NT2/D1 (cell line): Measurements from ENCODE around the gene AXL.

ENCODE experiments used
- DNase-seq: peaks from one replicate; pipeline ENCODE4 v3.0.0-alpha.2; 2011; ENCODE audit warnings: low read depth, low spot score
- H3K27me3 ChIP-seq: 2 replicates; pipeline ENCODE4 v1.6.0; 2011; ENCODE audit warnings: mild to moderate bottlenecking; ENCODE audit not compliant: insufficient read length, insufficient read depth
- H3K36me3 ChIP-seq: 2 replicates; pipeline ENCODE4 v1.6.1; 2011; ENCODE audit warnings: mild to moderate bottlenecking, low read length, mixed read lengths; ENCODE audit not compliant: insufficient read depth, insufficient read length
- H3K4me1 ChIP-seq: 2 replicates; pipeline ENCODE4 v1.5.1; 2011; ENCODE audit not compliant: insufficient read depth, insufficient read length
- H3K4me3 ChIP-seq: 2 replicates; pipeline ENCODE4 v1.5.1; 2011; ENCODE audit warnings: low read depth; ENCODE audit not compliant: insufficient read length
- H3K9ac ChIP-seq: 2 replicates; pipeline ENCODE4 v1.6.0; 2011; ENCODE audit warnings: low read depth; ENCODE audit not compliant: insufficient read length
- H3K9me3 ChIP-seq: 2 replicates; pipeline ENCODE4 v1.5.1; 2011; ENCODE audit warnings: mild to moderate bottlenecking, low read length; ENCODE audit not compliant: insufficient read depth
- SUZ12 ChIP-seq: IDR thresholded peaks from 2 replicates; pipeline ENCODE4 v1.6.1; 2011; ENCODE audit not compliant: insufficient read length, insufficient read depth; ENCODE audit errors: extremely low read depth
- YY1 ChIP-seq: IDR thresholded peaks from 2 replicates; pipeline ENCODE4 v1.6.1; 2011; ENCODE audit not compliant: insufficient read length, insufficient read depth
- ZNF274 ChIP-seq: IDR thresholded peaks from 2 replicates; pipeline ENCODE4 v1.6.1; 2011; ENCODE audit warnings: mild to moderate bottlenecking, low read depth, low read length

Gene AXL

DNA sequence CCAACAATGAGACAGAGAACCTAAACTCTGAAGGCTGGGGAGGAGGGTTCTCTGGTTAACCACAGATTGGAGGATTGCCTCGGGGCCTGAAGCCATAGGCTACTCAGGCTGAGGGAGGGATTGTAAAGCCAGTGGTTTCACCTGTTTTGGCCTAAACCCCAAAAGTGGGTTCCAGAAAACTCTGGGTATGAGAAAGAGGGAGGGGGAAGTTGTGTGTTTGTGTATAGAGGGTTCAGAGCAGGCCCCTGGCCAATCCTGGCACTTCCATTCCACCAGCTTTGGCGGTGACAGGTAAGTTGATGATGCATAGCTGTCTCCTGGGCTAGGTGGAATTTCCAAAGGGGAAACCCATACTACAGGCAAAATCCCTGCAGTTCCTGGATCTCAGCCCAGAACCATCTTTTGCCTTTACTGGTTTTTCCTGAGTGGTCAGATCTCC is 77.4 kb downstream of the AXL start:
- no peak overlapping the region for H3K9ac ChIP-seq

DNA sequence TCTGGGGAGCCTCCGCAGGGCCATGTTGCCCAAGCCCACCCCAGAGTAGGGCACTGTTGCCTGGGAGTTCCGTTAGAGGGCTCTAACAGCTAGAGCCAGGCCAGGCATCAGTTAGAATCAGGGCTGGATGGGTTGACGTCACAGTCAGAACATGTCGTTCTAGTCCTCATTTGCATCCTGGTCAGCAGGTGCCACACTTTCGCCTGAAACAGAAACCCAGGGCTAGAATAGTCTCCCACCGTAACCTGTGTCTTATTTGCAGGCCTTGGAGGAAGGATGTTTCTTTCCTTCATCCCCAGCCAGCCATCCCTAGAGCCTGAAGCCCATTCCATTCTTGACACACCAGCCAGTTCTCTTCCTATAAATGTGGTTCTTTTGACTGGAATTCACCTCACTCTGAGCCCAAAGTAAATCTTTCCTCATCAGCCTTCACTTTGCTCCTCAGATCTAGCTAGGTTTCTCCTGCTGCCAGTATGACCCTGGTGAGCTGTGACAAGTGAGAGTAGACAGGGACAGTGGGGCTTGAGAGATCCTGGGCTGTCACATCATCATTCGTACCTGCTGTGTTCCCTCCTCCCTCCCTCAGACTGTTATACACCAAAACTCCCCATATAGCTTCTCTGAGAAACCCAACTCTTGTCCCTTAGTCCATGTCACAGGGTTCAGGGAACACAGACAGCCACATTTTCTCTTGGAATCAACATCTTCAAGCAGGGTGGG is 78.8 kb downstream of the AXL start:
- H3K27me3 ChIP-seq: no peaks in the 10 kb centered on the region
- H3K9me3 ChIP-seq: no peaks in the 10 kb centered on the region
- no peak for DNase-seq
- TF ChIP-seq ZNF274 (no peak), YY1 (no peak), SUZ12 (no peak)
- no peak overlapping the region for H3K4me3 ChIP-seq
- no peak overlapping the region for H3K9ac ChIP-seq
- peaks cover 98% of the 10 kb centered on the region for H3K36me3 ChIP-seq
- H3K4me1 ChIP-seq: no peaks in the 10 kb centered on the region

More for the DNA sequence above, 77.4 kb downstream of the AXL start:
- H3K9me3 ChIP-seq: no peaks in the 10 kb centered on the region
- no peak for DNase-seq
- no peak for TF ChIP-seq SUZ12
- no peak for TF ChIP-seq YY1
- no peak for TF ChIP-seq ZNF274
- H3K36me3 ChIP-seq: peaks cover 100% of the 10 kb centered on the region
- no peaks in the 10 kb centered on the region for H3K27me3 ChIP-seq
- no peaks in the 10 kb centered on the region for H3K4me1 ChIP-seq
- H3K4me3 ChIP-seq: no peak overlapping the region

DNA sequence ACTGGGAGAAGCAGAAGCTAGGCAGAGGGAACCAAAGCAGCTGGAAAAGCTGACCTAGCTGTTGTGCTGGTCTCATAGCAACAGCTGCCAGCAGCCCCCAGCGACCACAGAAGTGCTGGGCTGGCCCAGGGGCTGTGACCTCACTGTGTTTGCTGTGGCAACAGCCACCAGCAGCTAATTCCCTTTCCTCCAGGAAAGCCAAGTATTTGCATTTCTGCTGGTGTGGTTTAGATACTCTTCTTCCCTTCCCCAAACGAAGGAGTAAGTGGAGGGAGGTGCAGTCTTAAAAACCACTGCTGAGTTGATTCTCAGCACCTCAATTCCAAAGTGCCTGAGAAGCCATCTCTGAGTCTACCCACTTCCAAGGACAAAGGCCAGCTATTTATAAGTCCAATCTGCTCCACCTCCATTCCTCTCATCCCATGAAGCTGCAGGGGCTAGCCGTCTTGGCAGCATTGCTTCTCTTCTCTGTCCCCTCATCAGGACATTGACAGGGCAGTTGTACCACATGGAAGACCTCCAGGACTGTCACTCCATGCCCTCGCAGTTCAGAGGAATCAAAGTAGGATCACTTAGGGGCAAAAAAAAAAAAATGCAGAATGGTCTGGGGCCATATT is 79.4 kb downstream of the AXL start:
- Histone ChIP-seq H3K9me3 (no peaks in the 10 kb centered on the region), H3K9ac (no peak overlapping the region), H3K4me1 (no peaks in the 10 kb centered on the region), H3K27me3 (no peaks in the 10 kb centered on the region), H3K36me3 (peaks cover 97% of the 10 kb centered on the region), H3K4me3 (no peak overlapping the region)
- DNase-seq: peak; percentile 33
- TF ChIP-seq ZNF274 (no peak), YY1 (no peak), SUZ12 (no peak)

DNA sequence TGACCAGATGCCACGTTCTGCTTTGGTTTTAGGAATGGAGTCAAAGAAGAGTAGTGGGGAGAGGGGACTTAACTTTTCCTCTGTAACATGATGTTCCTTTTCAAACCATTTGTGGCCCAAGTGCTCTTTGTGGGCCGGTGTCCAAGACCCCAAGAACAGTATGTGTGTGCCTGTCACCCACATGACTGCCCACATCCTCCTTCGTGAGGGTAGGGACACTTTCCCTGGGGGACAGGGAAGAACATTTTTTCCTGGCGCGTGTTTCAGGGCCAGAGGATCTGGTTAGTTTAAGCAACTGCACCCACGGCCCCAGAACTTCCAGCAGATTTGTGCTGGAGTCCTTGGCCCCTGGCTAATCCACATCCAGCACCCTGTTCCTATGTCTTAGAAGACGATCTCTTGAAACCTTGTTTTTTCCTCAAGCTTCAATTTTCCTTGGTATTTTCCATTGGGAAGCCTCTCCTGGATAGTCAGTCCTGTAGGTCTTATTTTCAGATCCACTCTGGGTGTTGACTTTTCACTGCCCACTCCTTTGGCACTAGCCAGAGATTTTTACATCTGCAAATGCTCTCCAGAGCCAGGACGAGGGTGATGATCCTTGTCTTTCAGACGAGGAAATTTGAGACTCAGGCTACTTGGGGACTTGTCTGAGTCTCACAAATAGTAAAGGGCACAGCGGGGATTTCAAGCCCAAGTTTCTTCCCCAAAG is 80.2 kb downstream of the AXL start:
- H3K36me3 ChIP-seq: peaks cover 97% of the 10 kb centered on the region
- H3K9me3 ChIP-seq: no peaks in the 10 kb centered on the region
- no peak overlapping the region for H3K4me3 ChIP-seq
- TF ChIP-seq SUZ12 (no peak), YY1 (no peak), ZNF274 (no peak)
- H3K4me1 ChIP-seq: no peaks in the 10 kb centered on the region
- DNase-seq: no peak
- H3K9ac ChIP-seq: no peak overlapping the region
- H3K27me3 ChIP-seq: no peaks in the 10 kb centered on the region

DNA sequence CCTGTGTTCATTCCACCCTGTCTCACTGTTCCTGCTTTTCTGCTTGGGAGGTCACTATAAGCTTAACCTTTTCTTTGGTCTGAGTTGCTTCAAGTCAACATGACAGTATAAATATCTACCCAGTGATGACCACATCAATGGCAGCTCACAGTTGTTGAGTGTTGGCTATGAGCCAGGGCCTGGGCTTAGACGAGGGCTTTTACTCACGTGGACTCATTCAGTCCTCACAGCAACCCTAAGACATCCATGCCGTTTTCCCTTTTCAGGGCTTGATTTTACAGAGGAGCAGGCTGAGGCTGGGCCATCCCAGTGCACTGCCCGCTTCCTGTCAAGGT is 80.7 kb downstream of the AXL start:
- Histone ChIP-seq H3K9me3 (no peaks in the 10 kb centered on the region), H3K36me3 (peaks cover 97% of the 10 kb centered on the region), H3K4me3 (no peak overlapping the region), H3K27me3 (no peaks in the 10 kb centered on the region), H3K4me1 (no peaks in the 10 kb centered on the region), H3K9ac (no peak overlapping the region)
- no peak for TF ChIP-seq ZNF274
- no peak for DNase-seq

DNA sequence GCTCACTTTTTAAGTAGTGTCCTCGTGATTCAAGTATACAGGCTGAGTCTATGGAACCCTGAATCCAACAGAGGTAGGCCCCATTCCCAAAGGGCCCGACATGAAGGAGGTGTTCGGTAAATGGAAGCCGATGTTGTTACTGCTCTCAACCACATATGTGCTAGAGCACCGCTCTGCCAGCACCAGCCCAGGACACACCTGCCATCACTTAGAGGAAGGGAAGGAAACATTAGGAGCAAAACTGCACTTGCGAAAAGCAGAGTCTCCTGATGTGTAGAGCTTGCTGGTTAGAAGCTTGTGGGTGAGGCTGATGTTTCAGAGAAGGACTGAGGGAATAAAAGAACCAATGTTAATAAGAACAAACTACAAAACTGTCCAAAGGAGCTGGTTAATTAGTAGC is 81.5 kb downstream of the AXL start:
- H3K36me3 ChIP-seq: peaks cover 97% of the 10 kb centered on the region

DNA sequence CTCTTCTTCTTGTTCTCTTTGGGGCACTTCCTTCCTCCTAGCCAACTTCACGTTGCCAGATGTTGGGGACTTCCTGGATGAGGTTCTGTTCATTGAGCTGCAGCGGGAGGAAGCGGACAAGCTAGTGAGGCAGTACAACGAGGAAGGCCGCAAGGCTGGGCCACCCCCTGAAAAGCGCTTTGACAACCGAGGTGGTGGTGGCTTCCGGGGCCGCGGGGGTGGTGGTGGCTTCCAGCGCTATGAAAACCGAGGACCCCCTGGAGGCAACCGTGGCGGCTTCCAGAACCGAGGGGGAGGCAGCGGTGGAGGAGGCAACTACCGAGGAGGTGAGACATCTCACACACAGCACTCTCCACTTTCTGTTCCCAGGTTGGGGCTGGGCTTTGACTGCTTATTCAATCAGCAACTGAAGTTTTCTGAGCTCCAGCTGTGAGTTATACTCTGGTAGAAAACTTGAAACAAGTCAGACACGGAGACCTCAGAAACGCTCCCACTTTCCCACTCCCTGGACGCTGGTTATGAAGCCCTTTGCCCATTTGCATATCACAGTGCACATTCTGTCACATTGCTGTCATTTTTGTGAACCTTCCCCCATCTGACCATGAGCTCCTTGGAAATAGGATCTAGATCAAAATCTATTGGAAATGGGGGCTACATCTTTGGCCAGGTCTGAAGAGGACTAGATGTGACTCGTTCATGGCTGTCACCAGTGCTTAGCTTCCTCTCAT is 83.8 kb downstream of the AXL start:
- TF ChIP-seq SUZ12 (no peak), ZNF274 (no peak)
- no peak overlapping the region for H3K4me3 ChIP-seq
- DNase-seq: no peak
- H3K9ac ChIP-seq: no peak overlapping the region
- H3K36me3 ChIP-seq: peaks cover 96% of the 10 kb centered on the region
- H3K4me1 ChIP-seq: no peaks in the 10 kb centered on the region
- H3K27me3 ChIP-seq: no peaks in the 10 kb centered on the region
- H3K9me3 ChIP-seq: no peaks in the 10 kb centered on the region

More for the DNA sequence above, 81.5 kb downstream of the AXL start:
- DNase-seq: no peak
- no peaks in the 10 kb centered on the region for H3K4me1 ChIP-seq
- no peaks in the 10 kb centered on the region for H3K27me3 ChIP-seq
- TF ChIP-seq ZNF274: no peak
- no peak for TF ChIP-seq YY1
- no peaks in the 10 kb centered on the region for H3K9me3 ChIP-seq
- H3K9ac ChIP-seq: no peak overlapping the region
- H3K4me3 ChIP-seq: no peak overlapping the region
